ENCODE results near the gene MACROD1. TPM values are rescaled to one million over a fixed set of nuclear protein-coding genes. Genes with fewer than 3 reads are reported as not detected.
"Not testable (repeated sequence)": the region's sequence is repeated elsewhere in the genome, so short reads cannot be mapped to it uniquely, and the experiment has no call there.

The MACROD1 gene
- total and polyA plus RNA-seq, 2 donors (not counting 1 experiment from before 2014, with no cell fraction given): 2.7 to 8.6 TPM

DNA sequence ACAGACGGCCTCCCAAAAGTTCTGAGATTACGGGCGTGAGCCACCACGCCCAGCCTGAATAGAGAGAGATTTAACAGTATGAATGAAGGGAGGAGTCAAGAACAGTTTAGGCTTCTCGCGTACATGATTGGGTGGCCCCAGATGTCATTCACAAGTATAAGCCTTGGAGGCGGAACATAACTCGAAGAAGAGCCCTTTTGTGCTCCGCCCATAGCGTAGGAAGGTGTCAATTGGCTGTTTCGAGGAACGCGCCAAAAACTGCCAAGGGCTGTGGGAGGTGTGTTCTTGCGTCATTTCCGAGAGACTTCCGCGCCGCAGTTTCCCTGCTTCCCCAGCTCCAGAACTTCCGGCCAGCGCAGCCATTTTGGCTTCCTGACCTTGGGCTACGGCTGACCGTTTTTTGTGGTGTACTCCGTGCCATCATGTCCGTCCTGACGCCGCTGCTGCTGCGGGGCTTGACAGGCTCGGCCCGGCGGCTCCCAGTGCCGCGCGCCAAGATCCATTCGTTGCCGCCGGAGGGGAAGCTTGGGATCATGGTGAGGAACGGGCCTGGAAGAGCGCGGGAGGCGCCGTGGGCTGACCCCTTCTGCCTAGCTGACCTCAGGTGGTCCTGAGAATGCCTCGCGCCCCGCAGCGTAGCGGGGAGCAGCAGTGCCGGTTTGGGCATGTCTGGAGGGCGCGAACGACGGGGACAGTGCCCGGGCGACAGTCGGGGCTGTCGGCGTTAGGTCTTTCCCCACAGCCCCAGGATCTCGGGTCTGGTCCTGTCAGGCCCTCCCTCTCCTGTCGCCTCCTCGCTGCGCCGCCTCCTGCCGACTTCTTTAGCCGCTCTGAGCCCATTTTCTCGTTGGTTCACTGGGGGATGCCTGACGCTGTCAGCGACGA, 191.4 kb downstream of the MACROD1 start, which contains the start of gene COX8A:
Gene COX8A (plus strand): TSS at position 362 of the 885 bp plus-strand sequence. CDS start 61 bp downstream, at position 423.
- Histone ChIP-seq H3K9me3 (ENCODE audit: control extremely low read depth in 1 of 3, control insufficient read depth in 2 of 3, insufficient read depth in 1 of 3, low read length in 2 of 3) (no peaks in the 10 kb centered on the region), H3K4me1 (ENCODE audit: control insufficient read depth in 2 of 2, insufficient read depth in 2 of 2, low read length in 2 of 2) (peaks cover 6 to 21% of the 10 kb centered on the region in 2 donors), H3K36me3 (replicated peaks in 1 of 2; ENCODE audit: control extremely low read depth in 1 of 2, control insufficient read depth in 1 of 2, extremely low read depth in 1 of 2, insufficient read depth in 2 of 2, low read length in 1 of 2) (peaks cover 0 to 6% of the 10 kb centered on the region in 2 experiments), H3K9ac (ENCODE audit: low read length) (peak within 1 kb of the TSS; percentile 98), H4K20me1 (ENCODE audit: control insufficient read depth, insufficient read depth, low read length, poor library complexity, severe bottlenecking) (no peaks in the 10 kb centered on the region), H2AFZ (ENCODE audit: insufficient read depth, low read depth, low read length, poor library complexity, severe bottlenecking) (peak within 1 kb of the TSS; percentile 98), H3K4me2 (replicated peaks; ENCODE audit: low read depth, low read length, poor library complexity, severe bottlenecking) (peak within 1 kb of the TSS; percentile 84), H3K4me3 (ENCODE audit: control extremely low read depth in 1 of 5, extremely low read depth in 1 of 5, insufficient read depth in 1 of 5, low read depth in 2 of 5, low read length in 4 of 5) (peak within 1 kb of the TSS; percentile 81 to 99 (median 94)), H3K79me2 (ENCODE audit: control insufficient read depth, insufficient read depth, low read length) (peaks cover 31% of the 10 kb centered on the region), H3K27ac (ENCODE audit: low read length in 2 of 2) (peak within 1 kb of the TSS; percentile 83 to 94), H3K27me3 (replicated peaks in 1 of 4; ENCODE audit: control extremely low read depth in 1 of 4, control insufficient read depth in 3 of 4, insufficient read depth in 4 of 4, low read length in 3 of 4) (no peaks in the 10 kb centered on the region)
- under 1% methylated on average over 58 of the region's 67 CpGs for WGBS (ENCODE audit: insufficient coverage)
- TF ChIP-seq, protein P1, sequence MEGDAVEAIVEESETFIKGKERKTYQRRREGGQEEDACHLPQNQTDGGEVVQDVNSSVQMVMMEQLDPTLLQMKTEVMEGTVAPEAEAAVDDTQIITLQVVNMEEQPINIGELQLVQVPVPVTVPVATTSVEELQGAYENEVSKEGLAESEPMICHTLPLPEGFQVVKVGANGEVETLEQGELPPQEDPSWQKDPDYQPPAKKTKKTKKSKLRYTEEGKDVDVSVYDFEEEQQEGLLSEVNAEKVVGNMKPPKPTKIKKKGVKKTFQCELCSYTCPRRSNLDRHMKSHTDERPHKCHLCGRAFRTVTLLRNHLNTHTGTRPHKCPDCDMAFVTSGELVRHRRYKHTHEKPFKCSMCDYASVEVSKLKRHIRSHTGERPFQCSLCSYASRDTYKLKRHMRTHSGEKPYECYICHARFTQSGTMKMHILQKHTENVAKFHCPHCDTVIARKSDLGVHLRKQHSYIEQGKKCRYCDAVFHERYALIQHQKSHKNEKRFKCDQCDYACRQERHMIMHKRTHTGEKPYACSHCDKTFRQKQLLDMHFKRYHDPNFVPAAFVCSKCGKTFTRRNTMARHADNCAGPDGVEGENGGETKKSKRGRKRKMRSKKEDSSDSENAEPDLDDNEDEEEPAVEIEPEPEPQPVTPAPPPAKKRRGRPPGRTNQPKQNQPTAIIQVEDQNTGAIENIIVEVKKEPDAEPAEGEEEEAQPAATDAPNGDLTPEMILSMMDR (IDR thresholded peaks at IDR 0.05): no peak
- TF ChIP-seq EZH2 (IDR thresholded peaks at IDR 0.05; ENCODE audit: borderline replicate concordance, insufficient read depth, low read depth, low read length, poor library complexity, severe bottlenecking): no peak
- ChIA-PET POLR2A (interaction anchor here (1.0 to 1.1 kb wide), 2 partner anchors 11 to 265 kb away, joined by 4 to 5 read pairs; partner anchors contain the start of gene OTUB1), CTCF (interaction anchor here (0.7 kb wide), 2 partner anchors 26 to 136 kb away, joined by 3 read pairs; partner anchors contain the start of gene MARK2)
- peak within 1 kb of the TSS; percentile 98 for H3K27ac Mint-ChIP-seq
- H3K27me3 Mint-ChIP-seq: peaks cover 3% of the 10 kb centered on the region
- DNase-seq (peak; percentile 98), ATAC-seq (ENCODE audit: low read depth) (peak; percentile 98)
- peak within 1 kb of the TSS; percentile 99 for H3K4me3 Mint-ChIP-seq
- H3K9me3 Mint-ChIP-seq (ENCODE audit: insufficient read depth): no peaks in the 10 kb centered on the region
- H3K4me1 Mint-ChIP-seq: peaks cover 29% of the 10 kb centered on the region
- intact Hi-C loops (cut with micrococcal nuclease): loop anchor here (1.0 to 10.0 kb wide), 5 partner anchors 12 to 303 kb away; partner anchors contain the start of genes ATL3 and OTUB1

DNA sequence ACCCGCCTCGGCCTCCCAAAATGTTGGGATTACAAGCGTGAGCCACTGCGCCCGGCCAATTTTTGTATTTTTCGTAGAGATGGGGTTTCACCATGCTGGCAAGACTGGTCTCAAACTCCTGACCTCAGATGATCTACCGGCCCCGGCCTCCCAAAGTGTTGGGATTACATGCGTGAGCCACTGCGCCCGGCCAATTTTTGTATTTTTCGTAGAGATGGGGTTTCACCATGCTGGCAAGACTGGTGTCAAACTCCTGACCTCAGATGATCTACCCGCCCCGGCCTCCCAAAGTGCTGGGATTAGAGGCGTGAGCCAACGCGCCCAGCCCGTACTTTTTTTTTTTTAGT, 192.0 kb downstream of the MACROD1 start:
- peak overlapping the region; percentile 98 for H2AFZ ChIP-seq (ENCODE audit: insufficient read depth, low read depth, low read length, poor library complexity, severe bottlenecking)

More for the DNA sequence above, 192.0 kb downstream of the MACROD1 start:
- DNase-seq; ATAC-seq (ENCODE audit: low read depth); H3K27ac ChIP-seq (ENCODE audit: low read length in 2 of 2); H3K9me3 ChIP-seq (ENCODE audit: control extremely low read depth in 1 of 3, control insufficient read depth in 2 of 3, insufficient read depth in 1 of 3, low read length in 2 of 3); H3K36me3 ChIP-seq (replicated peaks in 1 of 2; ENCODE audit: control extremely low read depth in 1 of 2, control insufficient read depth in 1 of 2, extremely low read depth in 1 of 2, insufficient read depth in 2 of 2, low read length in 1 of 2); H3K27me3 ChIP-seq (replicated peaks in 1 of 4; ENCODE audit: control extremely low read depth in 1 of 4, control insufficient read depth in 3 of 4, insufficient read depth in 4 of 4, low read length in 3 of 4); H3K9me3 Mint-ChIP-seq (ENCODE audit: insufficient read depth); H3K27me3 Mint-ChIP-seq; H4K20me1 ChIP-seq (ENCODE audit: control insufficient read depth, insufficient read depth, low read length, poor library complexity, severe bottlenecking): not testable (repeated sequence)
- peak overlapping the region; percentile 84 for H3K4me2 ChIP-seq (replicated peaks; ENCODE audit: low read depth, low read length, poor library complexity, severe bottlenecking)
- POLR2A ChIA-PET: interaction anchor here (0.7 to 1.0 kb wide), 2 partner anchors 12 to 26 kb away, joined by 5 read pairs; partner anchors contain the start of gene OTUB1
- Mint-ChIP-seq H3K4me1 (peaks cover 29% of the 10 kb centered on the region), H3K27ac (peak overlapping the region; percentile 98), H3K4me3 (peak overlapping the region; percentile 99)
- intact Hi-C loops (cut with micrococcal nuclease): loop anchor here (1.0 to 10.0 kb wide), 5 partner anchors 12 to 303 kb away; partner anchors contain the start of genes ATL3 and OTUB1
- peak overlapping the region; percentile 98 for H3K9ac ChIP-seq (ENCODE audit: low read length)
- CTCF ChIA-PET: interaction anchor here (0.7 kb wide), 2 partner anchors 27 to 135 kb away, joined by 3 read pairs; partner anchors contain the start of gene MARK2
- peaks cover 31% of the 10 kb centered on the region for H3K79me2 ChIP-seq (ENCODE audit: control insufficient read depth, insufficient read depth, low read length)
- H3K4me3 ChIP-seq (ENCODE audit: control extremely low read depth in 1 of 5, extremely low read depth in 1 of 5, insufficient read depth in 1 of 5, low read depth in 2 of 5, low read length in 4 of 5): peak overlapping the region; percentile 81 to 99 (median 94)
- 66% methylated on average over 18 of the region's 18 CpGs for WGBS (ENCODE audit: insufficient coverage)
- peaks cover 6 to 21% of the 10 kb centered on the region in 2 donors for H3K4me1 ChIP-seq (ENCODE audit: control insufficient read depth in 2 of 2, insufficient read depth in 2 of 2, low read length in 2 of 2)

Data from B cell (primary cell).